A549 (cell line): ENCODE results near the gene SHISAL1.

ENCODE experiments used
- CBX2 ChIP-seq: fragments of 200-600 bp; sonication (generic); IDR thresholded peaks from 2 replicates; pipeline ENCODE4 v1.6.1; 2016; ENCODE audit warnings: low read depth, mild to moderate bottlenecking, borderline replicate concordance
- CEBPB ChIP-seq, 2 experiments: fragments of >200 bp in 1 of 2; sonication (Bioruptor Twin) in 1 of 2; formaldehyde crosslinking in 1 of 2; IDR thresholded peaks; 2 replicates each; pipeline ENCODE4 v1.6.1; 2012 to 2016
- CHD2 ChIP-seq: fragments of 150-350 bp; IDR thresholded peaks from 2 replicates; pipeline ENCODE4 v1.6.1; 2014; ENCODE audit warnings: low read length; ENCODE audit not compliant: partially characterized antibody
- E2F6 ChIP-seq: IDR thresholded peaks from 2 replicates; pipeline ENCODE4 v1.6.1; 2012; ENCODE audit warnings: low read depth, borderline replicate concordance
- EP300 ChIP-seq, 2 experiments: fragments of >200 bp; sonication (Bioruptor Twin); formaldehyde crosslinking; IDR thresholded peaks; 2 replicates in 1 of 2; 3 replicates in 1 of 2; pipeline ENCODE4 v1.6.1; 2016 to 2017
- HDAC2 ChIP-seq: fragments of 200-600 bp; sonication (generic); IDR thresholded peaks from 2 replicates; pipeline ENCODE4 v1.6.1; 2016
- JUNB ChIP-seq: fragments of >200 bp; sonication (Bioruptor Twin); formaldehyde crosslinking; IDR thresholded peaks from 2 replicates; pipeline ENCODE4 v1.6.1; 2016
- MAFK ChIP-seq: fragments of 450-650 bp; IDR thresholded peaks from 2 replicates; pipeline ENCODE4 v1.6.1; 2014; ENCODE audit not compliant: partially characterized antibody
- MAZ ChIP-seq: fragments of 150-350 bp; IDR thresholded peaks from 2 replicates; pipeline ENCODE4 v1.6.1; 2014; ENCODE audit warnings: antibody characterized with exemption, low read depth, low read length, borderline replicate concordance
- TP53 ChIP-seq: fragments of 250-450 bp; sonication (Bioruptor Pico); IDR thresholded peaks from 2 replicates; pipeline ENCODE4 v1.5.0; 2021; ENCODE audit warnings: mild to moderate bottlenecking, moderate library complexity
- TF ChIP-seq, protein P1 (sequence below): fragments of 200-600 bp; sonication (generic); IDR thresholded peaks from 2 replicates; pipeline ENCODE4 v1.6.1; 2016; ENCODE audit warnings: antibody characterized with exemption, mild to moderate bottlenecking, moderate library complexity
- TF ChIP-seq, protein P2 (sequence below): fragments of 450-650 bp; IDR thresholded peaks from 2 replicates; pipeline ENCODE4 v1.6.1; 2014; ENCODE audit warnings: antibody characterized with exemption
- TF ChIP-seq, protein P3 (sequence below): fragments of >200 bp; sonication (Bioruptor Twin); formaldehyde crosslinking; IDR thresholded peaks from 3 replicates; pipeline ENCODE4 v1.5.1; 2016

DNA sequence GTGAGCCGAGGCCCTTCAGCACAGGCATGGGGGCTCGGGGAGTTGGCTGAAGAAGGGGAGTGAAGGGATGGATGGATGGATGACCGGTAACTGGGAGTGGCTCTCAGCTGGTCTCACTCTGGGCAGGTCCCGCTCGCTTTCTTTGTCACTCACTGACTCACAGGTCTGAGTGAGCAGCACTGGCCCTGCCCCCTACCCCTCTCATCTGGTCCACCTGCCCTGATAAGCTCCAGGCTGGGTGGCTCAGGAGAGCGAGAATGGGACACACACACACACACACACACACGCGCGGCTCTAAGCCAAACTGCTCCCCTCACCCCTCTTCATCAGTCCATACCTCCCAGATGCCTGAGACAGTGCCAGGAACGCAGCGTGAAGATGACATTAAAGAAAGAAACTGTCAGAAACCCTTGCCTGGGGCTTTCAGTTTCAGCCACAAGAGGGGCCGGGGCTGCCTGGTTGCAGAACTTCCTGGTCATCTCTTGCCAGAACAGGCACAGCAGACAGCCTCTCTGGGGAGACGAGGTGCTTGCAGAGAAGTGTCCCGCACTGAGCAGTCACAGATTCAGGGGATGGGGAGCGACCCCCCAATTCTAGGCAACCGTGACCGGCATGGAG is 16.5 kb upstream of the SHISAL1 start:
- no peak for TF ChIP-seq CHD2
- TF ChIP-seq, protein P1, sequence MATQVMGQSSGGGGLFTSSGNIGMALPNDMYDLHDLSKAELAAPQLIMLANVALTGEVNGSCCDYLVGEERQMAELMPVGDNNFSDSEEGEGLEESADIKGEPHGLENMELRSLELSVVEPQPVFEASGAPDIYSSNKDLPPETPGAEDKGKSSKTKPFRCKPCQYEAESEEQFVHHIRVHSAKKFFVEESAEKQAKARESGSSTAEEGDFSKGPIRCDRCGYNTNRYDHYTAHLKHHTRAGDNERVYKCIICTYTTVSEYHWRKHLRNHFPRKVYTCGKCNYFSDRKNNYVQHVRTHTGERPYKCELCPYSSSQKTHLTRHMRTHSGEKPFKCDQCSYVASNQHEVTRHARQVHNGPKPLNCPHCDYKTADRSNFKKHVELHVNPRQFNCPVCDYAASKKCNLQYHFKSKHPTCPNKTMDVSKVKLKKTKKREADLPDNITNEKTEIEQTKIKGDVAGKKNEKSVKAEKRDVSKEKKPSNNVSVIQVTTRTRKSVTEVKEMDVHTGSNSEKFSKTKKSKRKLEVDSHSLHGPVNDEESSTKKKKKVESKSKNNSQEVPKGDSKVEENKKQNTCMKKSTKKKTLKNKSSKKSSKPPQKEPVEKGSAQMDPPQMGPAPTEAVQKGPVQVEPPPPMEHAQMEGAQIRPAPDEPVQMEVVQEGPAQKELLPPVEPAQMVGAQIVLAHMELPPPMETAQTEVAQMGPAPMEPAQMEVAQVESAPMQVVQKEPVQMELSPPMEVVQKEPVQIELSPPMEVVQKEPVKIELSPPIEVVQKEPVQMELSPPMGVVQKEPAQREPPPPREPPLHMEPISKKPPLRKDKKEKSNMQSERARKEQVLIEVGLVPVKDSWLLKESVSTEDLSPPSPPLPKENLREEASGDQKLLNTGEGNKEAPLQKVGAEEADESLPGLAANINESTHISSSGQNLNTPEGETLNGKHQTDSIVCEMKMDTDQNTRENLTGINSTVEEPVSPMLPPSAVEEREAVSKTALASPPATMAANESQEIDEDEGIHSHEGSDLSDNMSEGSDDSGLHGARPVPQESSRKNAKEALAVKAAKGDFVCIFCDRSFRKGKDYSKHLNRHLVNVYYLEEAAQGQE: no peak
- TF ChIP-seq, protein P2, sequence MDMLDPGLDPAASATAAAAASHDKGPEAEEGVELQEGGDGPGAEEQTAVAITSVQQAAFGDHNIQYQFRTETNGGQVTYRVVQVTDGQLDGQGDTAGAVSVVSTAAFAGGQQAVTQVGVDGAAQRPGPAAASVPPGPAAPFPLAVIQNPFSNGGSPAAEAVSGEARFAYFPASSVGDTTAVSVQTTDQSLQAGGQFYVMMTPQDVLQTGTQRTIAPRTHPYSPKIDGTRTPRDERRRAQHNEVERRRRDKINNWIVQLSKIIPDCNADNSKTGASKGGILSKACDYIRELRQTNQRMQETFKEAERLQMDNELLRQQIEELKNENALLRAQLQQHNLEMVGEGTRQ: no peak
- TF ChIP-seq TP53 (CRISPR knock-in tag): no peak
- no peak for TF ChIP-seq E2F6
- no peak for TF ChIP-seq MAFK
- TF ChIP-seq CEBPB (IDR thresholded peaks at IDR 0.05): no peak
- TF ChIP-seq, protein P3, sequence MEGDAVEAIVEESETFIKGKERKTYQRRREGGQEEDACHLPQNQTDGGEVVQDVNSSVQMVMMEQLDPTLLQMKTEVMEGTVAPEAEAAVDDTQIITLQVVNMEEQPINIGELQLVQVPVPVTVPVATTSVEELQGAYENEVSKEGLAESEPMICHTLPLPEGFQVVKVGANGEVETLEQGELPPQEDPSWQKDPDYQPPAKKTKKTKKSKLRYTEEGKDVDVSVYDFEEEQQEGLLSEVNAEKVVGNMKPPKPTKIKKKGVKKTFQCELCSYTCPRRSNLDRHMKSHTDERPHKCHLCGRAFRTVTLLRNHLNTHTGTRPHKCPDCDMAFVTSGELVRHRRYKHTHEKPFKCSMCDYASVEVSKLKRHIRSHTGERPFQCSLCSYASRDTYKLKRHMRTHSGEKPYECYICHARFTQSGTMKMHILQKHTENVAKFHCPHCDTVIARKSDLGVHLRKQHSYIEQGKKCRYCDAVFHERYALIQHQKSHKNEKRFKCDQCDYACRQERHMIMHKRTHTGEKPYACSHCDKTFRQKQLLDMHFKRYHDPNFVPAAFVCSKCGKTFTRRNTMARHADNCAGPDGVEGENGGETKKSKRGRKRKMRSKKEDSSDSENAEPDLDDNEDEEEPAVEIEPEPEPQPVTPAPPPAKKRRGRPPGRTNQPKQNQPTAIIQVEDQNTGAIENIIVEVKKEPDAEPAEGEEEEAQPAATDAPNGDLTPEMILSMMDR: no peak
- TF ChIP-seq JUNB: no peak
- TF ChIP-seq CBX2: no peak
- no peak for TF ChIP-seq HDAC2
- TF ChIP-seq EP300 (IDR thresholded peaks at IDR 0.05): no peak
- TF ChIP-seq MAZ: no peak
